ENCODE measurements around the gene PTDSS2.
"Not testable (repeated sequence)": the region's sequence is repeated elsewhere in the genome, so short reads cannot be mapped to it uniquely, and the experiment has no call there.

PTDSS2 gene

GRCh38 chr11:434496-434895, 15.6 kb upstream of the PTDSS2 start:
- no peak overlapping the region for H3K4me3 ChIP-seq (replicated peaks in 1 of 2; ENCODE audit: low read depth in 2 of 2, low read length in 2 of 2)
- no peak for DNase-seq (ENCODE audit: low read depth in 2 of 2)
- TF ChIP-seq, protein P1, sequence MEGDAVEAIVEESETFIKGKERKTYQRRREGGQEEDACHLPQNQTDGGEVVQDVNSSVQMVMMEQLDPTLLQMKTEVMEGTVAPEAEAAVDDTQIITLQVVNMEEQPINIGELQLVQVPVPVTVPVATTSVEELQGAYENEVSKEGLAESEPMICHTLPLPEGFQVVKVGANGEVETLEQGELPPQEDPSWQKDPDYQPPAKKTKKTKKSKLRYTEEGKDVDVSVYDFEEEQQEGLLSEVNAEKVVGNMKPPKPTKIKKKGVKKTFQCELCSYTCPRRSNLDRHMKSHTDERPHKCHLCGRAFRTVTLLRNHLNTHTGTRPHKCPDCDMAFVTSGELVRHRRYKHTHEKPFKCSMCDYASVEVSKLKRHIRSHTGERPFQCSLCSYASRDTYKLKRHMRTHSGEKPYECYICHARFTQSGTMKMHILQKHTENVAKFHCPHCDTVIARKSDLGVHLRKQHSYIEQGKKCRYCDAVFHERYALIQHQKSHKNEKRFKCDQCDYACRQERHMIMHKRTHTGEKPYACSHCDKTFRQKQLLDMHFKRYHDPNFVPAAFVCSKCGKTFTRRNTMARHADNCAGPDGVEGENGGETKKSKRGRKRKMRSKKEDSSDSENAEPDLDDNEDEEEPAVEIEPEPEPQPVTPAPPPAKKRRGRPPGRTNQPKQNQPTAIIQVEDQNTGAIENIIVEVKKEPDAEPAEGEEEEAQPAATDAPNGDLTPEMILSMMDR (IDR thresholded peaks at IDR 0.05; ENCODE audit: low read depth, low read length): no peak

- H3K4me3 ChIP-seq (replicated peaks in 1 of 2; ENCODE audit: low read depth in 2 of 2, low read length in 2 of 2); DNase-seq (ENCODE audit: low read depth in 2 of 2): not testable (repeated sequence)
Measured at GRCh38 chr11:434999-435740, 14.9 kb upstream of the PTDSS2 start.

- DNase-seq (ENCODE audit: low read depth in 2 of 2): no peak
- TF ChIP-seq, protein P1 (IDR thresholded peaks at IDR 0.05; ENCODE audit: low read depth, low read length): no peak
- H3K4me3 ChIP-seq (replicated peaks in 1 of 2; ENCODE audit: low read depth in 2 of 2, low read length in 2 of 2): no peak overlapping the region
Measured at GRCh38 chr11:437228-437870, 12.7 kb upstream of the PTDSS2 start.

- DNase-seq (ENCODE audit: low read depth in 2 of 2): no peak
- H3K4me3 ChIP-seq (replicated peaks in 1 of 2; ENCODE audit: low read depth in 2 of 2, low read length in 2 of 2): no peak overlapping the region
- TF ChIP-seq, protein P1 (IDR thresholded peaks at IDR 0.05; ENCODE audit: low read depth, low read length): no peak
Measured at GRCh38 chr11:438101-438844, 11.8 kb upstream of the PTDSS2 start.

DNA sequence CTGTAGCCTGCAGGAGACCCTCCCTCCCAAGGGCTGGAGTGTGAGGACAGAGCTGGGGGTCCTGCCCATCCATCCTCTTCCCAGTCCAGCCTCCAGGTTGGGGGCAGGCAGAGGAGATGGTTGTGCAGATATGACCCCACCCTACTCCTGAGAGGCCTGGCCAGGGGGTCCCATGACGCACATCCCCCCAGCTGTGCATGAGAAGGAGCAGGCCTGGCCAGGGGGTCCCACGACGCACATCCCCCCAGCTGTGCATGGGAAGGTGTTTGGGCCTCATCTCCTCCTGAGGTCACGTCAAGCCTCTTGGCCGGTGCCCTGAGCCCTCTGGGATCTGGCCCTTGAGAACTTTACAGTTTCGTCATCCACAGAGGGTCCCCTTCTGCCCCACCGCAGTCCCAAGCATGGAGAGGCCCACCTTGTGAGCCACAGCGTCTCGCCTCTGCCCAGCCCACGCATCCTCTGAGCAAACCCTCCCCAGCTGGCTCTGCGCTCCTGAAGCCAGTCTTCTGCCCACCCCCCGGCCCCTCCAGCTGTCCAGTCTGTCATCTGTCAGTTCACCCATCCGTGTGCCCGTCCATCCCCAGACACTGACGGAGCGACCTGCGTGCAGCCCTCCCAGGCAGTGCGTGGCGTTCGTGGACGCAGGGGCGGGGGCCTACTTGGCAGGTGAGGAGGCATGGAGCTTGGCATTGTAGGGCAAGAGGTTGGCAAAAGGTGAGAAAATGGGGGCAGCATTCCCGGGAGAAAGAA, 10.6 kb upstream of the PTDSS2 start:
- DNase-seq (ENCODE audit: low read depth in 2 of 2): no peak
- TF ChIP-seq, protein P1 (IDR thresholded peaks at IDR 0.05; ENCODE audit: low read depth, low read length): no peak

GRCh38 chr11:440065-441042, 9.7 kb upstream of the PTDSS2 start:
- H3K4me3 ChIP-seq (replicated peaks in 1 of 2; ENCODE audit: low read depth in 2 of 2, low read length in 2 of 2): no peak overlapping the region
- peak; percentile 47 to 49 for DNase-seq (ENCODE audit: low read depth in 2 of 2)
- TF ChIP-seq, protein P1 (IDR thresholded peaks at IDR 0.05; ENCODE audit: low read depth, low read length): peak; percentile 21

More for the DNA sequence above, 10.6 kb upstream of the PTDSS2 start:
- H3K4me3 ChIP-seq (replicated peaks in 1 of 2; ENCODE audit: low read depth in 2 of 2, low read length in 2 of 2): no peak overlapping the region

Measured in cardiac fibroblast (primary cell).